IPS DF 6.9 (cell line): ENCODE data around the gene PRKCE.

Experiments used
- DNase-seq: peaks from one replicate; pipeline ENCODE4 v3.0.0-alpha.2; 2013; ENCODE audit warnings: low read depth, low spot score
- H3K27ac ChIP-seq: one replicate; pipeline ENCODE4 v1.5.1; 2013; ENCODE audit warnings: low read length, control low read depth
- H3K27me3 ChIP-seq: 2 replicates; pipeline ENCODE4 v1.6.1; 2013; ENCODE audit warnings: mild to moderate bottlenecking, low read length; ENCODE audit not compliant: control insufficient read depth, insufficient read depth
- H3K36me3 ChIP-seq: 2 replicates; pipeline ENCODE4 v1.6.1; 2013; ENCODE audit warnings: low read length; ENCODE audit not compliant: control insufficient read depth, insufficient read depth
- H3K4me1 ChIP-seq: 2 replicates; pipeline ENCODE4 v1.6.1; 2013; ENCODE audit warnings: low read length; ENCODE audit not compliant: control insufficient read depth, insufficient read depth
- H3K4me3 ChIP-seq: 2 replicates; pipeline ENCODE4 v1.5.1; 2013; ENCODE audit warnings: mild to moderate bottlenecking, low read length
- H3K9me3 ChIP-seq: 2 replicates; pipeline ENCODE4 v1.6.1; 2013; ENCODE audit warnings: low read length, inconsistent platforms; ENCODE audit not compliant: control insufficient read depth, insufficient read depth
- WGBS: extraction: QIAGEN DNeasy Blood & Tissue Kit; methylation state at CpG from one replicate; pipeline ENCODE4 v1.1.7; 2013; ENCODE audit warnings: mixed read lengths, missing lambda C conversion rate; ENCODE audit not compliant: insufficient read length, insufficient coverage; 5-methylcytosine and 5-hydroxymethylcytosine counted together

PRKCE gene

GRCh38 chr2:46087492-46087891 lies 436.0 kb downstream of the PRKCE start:
- no peaks in the 10 kb centered on the region for H3K9me3 ChIP-seq
- no CpG with 5 or more reads among the region's 4 CpGs for WGBS
- DNase-seq, result no peak
- H3K27me3 ChIP-seq, result no peaks in the 10 kb centered on the region
- H3K4me3 ChIP-seq, result no peak overlapping the region
- no peaks in the 10 kb centered on the region; the same call in 1 of the 2 replicates for H3K4me1 ChIP-seq
- H3K27ac ChIP-seq, result no peak overlapping the region
- H3K36me3 ChIP-seq, result no peaks in the 10 kb centered on the region

DNA sequence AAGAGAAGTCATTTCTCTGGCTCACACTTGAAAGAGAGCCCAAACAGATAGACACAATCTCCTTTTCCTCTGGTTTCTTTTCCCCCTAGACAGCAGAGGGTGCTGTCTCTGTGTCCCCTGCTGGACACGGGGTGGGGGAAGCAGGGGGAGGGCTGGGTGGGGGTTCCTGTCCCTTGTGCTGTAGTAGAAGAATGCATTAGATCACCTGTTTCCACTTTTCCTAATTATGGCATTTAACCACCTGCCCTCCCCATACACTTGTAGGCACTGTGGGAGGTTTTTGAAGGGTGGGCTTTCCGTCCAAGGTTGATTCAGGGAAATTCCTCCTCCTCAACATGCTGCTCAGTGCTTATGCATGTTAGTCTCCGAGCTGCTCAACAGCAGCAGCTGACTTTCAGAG lies 439.5 kb downstream of the PRKCE start:
- Histone ChIP-seq H3K4me1 (no peaks in the 10 kb centered on the region; the same call in 1 of the 2 replicates), H3K9me3 (no peaks in the 10 kb centered on the region), H3K4me3 (no peak overlapping the region), H3K27ac (no peak overlapping the region), H3K36me3 (no peaks in the 10 kb centered on the region), H3K27me3 (no peaks in the 10 kb centered on the region)
- no CpG with 5 or more reads among the region's 3 CpGs for WGBS
- DNase-seq, result no peak

GRCh38 chr2:46091961-46092667 lies 440.6 kb downstream of the PRKCE start:
- no peaks in the 10 kb centered on the region for H3K36me3 ChIP-seq
- no peak overlapping the region for H3K27ac ChIP-seq
- H3K27me3 ChIP-seq, result no peaks in the 10 kb centered on the region; the same call in 1 of the 2 replicates
- no peaks in the 10 kb centered on the region; the same call in 1 of the 2 replicates for H3K4me1 ChIP-seq
- no peak overlapping the region for H3K4me3 ChIP-seq
- DNase-seq, result no peak
- WGBS, result no CpG with 5 or more reads among the region's 6 CpGs
- no peaks in the 10 kb centered on the region for H3K9me3 ChIP-seq

DNA sequence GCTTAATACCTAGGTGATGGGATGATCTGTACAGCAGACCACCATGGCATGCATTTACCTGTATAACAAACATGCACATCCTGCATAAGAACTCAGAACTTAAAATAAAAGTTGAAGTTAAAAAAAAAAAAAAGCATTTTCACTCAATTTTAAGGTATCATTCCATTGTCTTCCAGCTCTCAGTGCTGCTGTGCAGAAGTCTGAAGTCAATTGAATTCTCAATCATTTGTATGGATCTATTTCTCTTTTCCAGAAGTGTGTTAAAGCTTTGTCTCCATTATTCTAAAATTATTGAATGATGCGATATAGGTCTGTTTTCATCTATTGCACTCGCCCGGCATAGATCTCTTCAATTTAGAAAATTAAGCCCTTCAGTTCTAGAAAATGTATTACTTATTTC lies 443.2 kb downstream of the PRKCE start:
- H3K4me1 ChIP-seq, result no peaks in the 10 kb centered on the region; the same call in 1 of the 2 replicates
- H3K9me3 ChIP-seq, result no peaks in the 10 kb centered on the region
- WGBS, result no CpG with 5 or more reads among the region's 3 CpGs
- no peak overlapping the region for H3K27ac ChIP-seq
- no peaks in the 10 kb centered on the region for H3K36me3 ChIP-seq
- DNase-seq, result no peak
- no peaks in the 10 kb centered on the region; the same call in 1 of the 2 replicates for H3K27me3 ChIP-seq
- H3K4me3 ChIP-seq, result no peak overlapping the region

GRCh38 chr2:46095830-46096229 lies 444.4 kb downstream of the PRKCE start:
- no peaks in the 10 kb centered on the region; the same call in 1 of the 2 replicates for H3K4me1 ChIP-seq
- no peaks in the 10 kb centered on the region for H3K9me3 ChIP-seq
- H3K27ac ChIP-seq, result no peak overlapping the region
- no peak for DNase-seq
- no peaks in the 10 kb centered on the region; the same call in 1 of the 2 replicates for H3K27me3 ChIP-seq
- WGBS, result no CpG with 5 or more reads among the region's 1 CpG
- H3K36me3 ChIP-seq, result no peaks in the 10 kb centered on the region
- H3K4me3 ChIP-seq, result no peak overlapping the region

DNA sequence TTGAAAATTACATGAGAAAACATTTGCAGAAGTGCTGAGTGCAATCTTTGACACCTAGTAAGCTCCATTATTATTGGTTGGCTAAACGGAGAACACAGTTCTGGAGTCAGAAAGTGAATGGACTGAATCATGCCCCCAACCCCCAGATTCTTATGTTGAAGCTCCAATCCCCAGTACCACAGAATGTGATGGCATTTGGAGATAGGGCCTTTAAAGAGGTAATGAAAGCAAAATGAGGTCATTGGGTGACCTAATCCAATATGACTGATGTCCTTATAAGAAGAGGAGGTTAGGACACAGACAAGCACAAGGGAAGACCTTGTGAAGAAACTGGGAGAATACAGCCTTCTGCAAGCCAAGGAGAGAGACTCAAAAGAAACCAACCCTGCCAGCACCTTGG lies 444.8 kb downstream of the PRKCE start:
- WGBS, result no CpG with 5 or more reads among the region's 1 CpG
- Histone ChIP-seq H3K36me3 (no peaks in the 10 kb centered on the region), H3K27ac (no peak overlapping the region)

DNA sequence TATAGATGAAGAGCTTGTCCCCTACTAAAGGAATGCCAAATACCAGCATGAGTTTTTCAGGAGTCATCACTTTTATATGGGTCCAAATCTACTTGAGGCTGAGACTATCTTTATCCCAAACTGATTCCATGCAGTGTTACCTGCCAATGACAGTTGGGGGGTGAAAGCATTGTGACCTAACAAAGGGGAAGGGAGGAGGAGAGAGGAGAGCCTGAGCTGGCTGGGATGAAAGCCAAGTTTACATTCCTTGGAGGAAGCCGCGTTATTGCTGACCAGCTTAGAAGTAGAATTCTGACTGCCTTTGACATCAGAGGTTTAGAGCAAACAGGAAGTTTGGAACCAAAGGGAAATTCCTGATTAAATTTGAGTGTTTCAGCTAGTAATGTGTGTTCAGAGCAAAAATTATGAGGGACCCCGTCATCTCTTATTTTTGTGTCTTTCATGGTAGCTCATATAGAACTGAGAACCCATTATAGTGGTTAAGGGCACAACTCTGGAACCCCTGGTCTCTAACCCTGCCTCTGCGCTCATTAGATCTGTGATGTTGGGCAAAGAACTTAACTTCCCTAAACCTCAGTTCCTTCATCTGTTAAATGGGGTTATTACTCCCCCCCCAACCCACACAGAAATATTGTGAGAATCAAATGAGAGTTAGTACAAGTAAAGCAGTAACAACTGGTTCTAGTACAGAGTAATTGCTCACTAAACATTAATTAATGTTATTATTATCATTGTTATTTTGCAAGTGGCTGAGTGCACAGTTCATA lies 446.4 kb downstream of the PRKCE start:
- Histone ChIP-seq H3K9me3 (no peaks in the 10 kb centered on the region), H3K4me1 (no peaks in the 10 kb centered on the region), H3K4me3 (no peak overlapping the region), H3K27ac (no peak overlapping the region), H3K27me3 (no peaks in the 10 kb centered on the region; the same call in 1 of the 2 replicates), H3K36me3 (no peaks in the 10 kb centered on the region)
- no peak for DNase-seq
- no CpG with 5 or more reads among the region's 4 CpGs for WGBS

More for the DNA sequence above, 444.8 kb downstream of the PRKCE start:
- Histone ChIP-seq H3K27me3 (no peaks in the 10 kb centered on the region; the same call in 1 of the 2 replicates), H3K4me3 (no peak overlapping the region), H3K4me1 (no peaks in the 10 kb centered on the region; the same call in 1 of the 2 replicates), H3K9me3 (no peaks in the 10 kb centered on the region)
- DNase-seq, result no peak

DNA sequence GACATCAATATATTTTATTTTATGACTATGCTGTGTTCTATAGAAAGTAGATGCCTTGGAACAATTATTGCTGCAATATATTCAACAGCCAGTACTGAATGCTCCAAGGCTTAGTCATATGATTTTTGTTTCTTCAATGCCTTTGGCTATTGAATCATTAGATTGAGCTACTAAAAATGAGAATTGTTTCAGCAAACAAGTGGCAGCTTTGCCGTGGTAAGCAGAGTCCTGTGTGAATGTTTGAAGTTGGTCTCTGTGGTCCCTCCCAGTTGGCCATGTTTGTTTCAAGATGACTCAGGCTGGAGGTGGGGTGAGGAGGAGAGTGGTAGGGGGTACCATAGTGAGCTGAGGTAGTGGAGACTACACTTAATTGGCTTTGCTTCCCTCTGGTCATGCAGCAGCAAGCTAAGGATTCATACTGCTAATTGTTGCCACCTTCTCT lies 447.2 kb downstream of the PRKCE start:
- no peaks in the 10 kb centered on the region for H3K4me1 ChIP-seq
- H3K4me3 ChIP-seq, result no peak overlapping the region
- H3K36me3 ChIP-seq, result no peaks in the 10 kb centered on the region
- no peaks in the 10 kb centered on the region for H3K9me3 ChIP-seq
- DNase-seq, result no peak
- no peak overlapping the region for H3K27ac ChIP-seq
- no CpG with 5 or more reads among the region's 1 CpG for WGBS
- no peaks in the 10 kb centered on the region; the same call in 1 of the 2 replicates for H3K27me3 ChIP-seq

DNA sequence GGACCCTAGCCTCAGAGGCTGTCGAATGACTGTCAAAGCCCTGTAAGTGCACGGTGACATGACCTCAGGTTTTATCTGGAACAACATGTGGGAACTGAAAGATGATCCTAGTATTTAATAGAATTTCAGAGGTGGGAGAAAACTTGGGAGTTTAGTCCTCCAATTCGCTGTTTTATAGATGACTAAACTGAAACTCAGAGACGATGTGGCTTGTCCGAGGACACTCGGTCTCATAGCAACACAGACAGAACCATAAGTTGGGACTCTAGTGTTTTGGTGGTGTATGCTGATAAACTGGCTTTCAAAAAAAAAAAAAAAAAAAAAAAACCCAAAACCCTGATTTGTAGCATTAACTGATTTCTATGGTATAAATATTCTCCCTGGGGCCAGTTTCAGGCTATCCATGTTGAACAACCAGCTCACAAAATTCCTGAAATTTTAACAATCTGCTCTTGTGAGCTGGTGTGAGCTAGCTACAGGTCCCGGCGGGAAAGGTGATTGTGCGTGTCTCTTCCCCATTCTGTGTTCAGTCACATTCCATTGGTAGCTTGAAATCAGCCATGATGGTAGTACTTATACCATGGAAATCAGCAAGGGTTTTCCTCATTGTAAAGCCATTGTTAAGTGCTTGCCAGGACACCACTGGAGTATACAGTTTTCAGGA lies 450.2 kb downstream of the PRKCE start:
- Histone ChIP-seq H3K4me1 (no peaks in the 10 kb centered on the region), H3K27ac (no peak overlapping the region), H3K9me3 (no peaks in the 10 kb centered on the region), H3K27me3 (no peaks in the 10 kb centered on the region; the same call in 1 of the 2 replicates), H3K4me3 (no peak overlapping the region), H3K36me3 (no peaks in the 10 kb centered on the region)
- WGBS, result no CpG with 5 or more reads among the region's 9 CpGs
- DNase-seq, result no peak

DNA sequence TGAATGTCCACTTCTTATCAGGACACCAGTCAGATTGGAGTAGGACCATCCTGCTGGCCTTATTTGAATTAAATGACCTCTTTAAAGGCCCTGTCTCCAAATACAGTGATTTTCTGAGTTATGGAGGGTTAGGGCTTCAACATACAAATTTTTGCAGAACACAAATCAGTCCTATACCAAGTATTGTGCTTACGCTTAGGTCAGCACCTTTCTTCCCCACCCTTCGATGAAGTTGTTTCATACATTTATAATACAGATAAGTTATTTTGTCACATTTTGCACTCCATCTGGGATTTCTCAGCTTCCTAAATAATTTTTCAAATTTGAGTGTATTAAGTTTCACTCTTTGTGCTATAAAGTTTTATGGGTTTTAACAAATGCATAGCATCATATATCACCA lies 455.2 kb downstream of the PRKCE start:
- no peaks in the 10 kb centered on the region for H3K4me1 ChIP-seq
- no peak overlapping the region for H3K27ac ChIP-seq
- H3K36me3 ChIP-seq, result no peaks in the 10 kb centered on the region
- H3K4me3 ChIP-seq, result no peak overlapping the region
- H3K9me3 ChIP-seq, result no peaks in the 10 kb centered on the region
- WGBS, result no CpG with 5 or more reads among the region's 2 CpGs
- no peak for DNase-seq
- no peaks in the 10 kb centered on the region for H3K27me3 ChIP-seq
